Mucosa of stomach (tissue), 1 donor: ENCODE results near the gene VPS72.

Source experiments
- H3K27me3 ChIP-seq: one replicate; pipeline ENCODE4 v1.7.0; 2013; ENCODE audit warnings: mild to moderate bottlenecking, low read length; ENCODE audit not compliant: control insufficient read depth, insufficient read depth
- H3K36me3 ChIP-seq: one replicate; pipeline ENCODE4 v1.7.0; 2013; ENCODE audit warnings: low read length; ENCODE audit not compliant: control insufficient read depth, insufficient read depth
- H3K4me1 ChIP-seq: one replicate; pipeline ENCODE4 v1.7.0; 2013; ENCODE audit warnings: mild to moderate bottlenecking, low read length; ENCODE audit not compliant: control insufficient read depth, insufficient read depth
- H3K4me3 ChIP-seq: one replicate; pipeline ENCODE4 v1.7.0; 2013; ENCODE audit warnings: low read length
- H3K9ac ChIP-seq: one replicate; pipeline ENCODE4 v1.7.0; 2013; ENCODE audit warnings: mild to moderate bottlenecking, low read length, moderate library complexity
- H3K9me3 ChIP-seq: one replicate; pipeline ENCODE4 v1.7.0; 2013; ENCODE audit warnings: mild to moderate bottlenecking, low read length, moderate library complexity; ENCODE audit not compliant: control insufficient read depth
- donor health status: Pancreatic carcinoma.

The VPS72 gene

GRCh38 chr1:151175041-151175741 is 14.8 kb downstream of the VPS72 start:
- Histone ChIP-seq H3K9me3 (no peaks in the 10 kb centered on the region), H3K4me3 (no peak overlapping the region), H3K36me3 (peaks cover 6% of the 10 kb centered on the region), H3K4me1 (no peaks in the 10 kb centered on the region), H3K27me3 (no peaks in the 10 kb centered on the region), H3K9ac (no peak overlapping the region)

- no peak overlapping the region for H3K4me3 ChIP-seq
- H3K27me3 ChIP-seq: no peaks in the 10 kb centered on the region
- no peaks in the 10 kb centered on the region for H3K9me3 ChIP-seq
- H3K4me1 ChIP-seq: no peaks in the 10 kb centered on the region
- H3K36me3 ChIP-seq: peaks cover 5% of the 10 kb centered on the region
- no peak overlapping the region for H3K9ac ChIP-seq
Observed at GRCh38 chr1:151171190-151171589, 18.8 kb downstream of the VPS72 start.

- H3K4me1 ChIP-seq: peaks cover 11% of the 10 kb centered on the region
- no peaks in the 10 kb centered on the region for H3K27me3 ChIP-seq
- peaks cover 5% of the 10 kb centered on the region for H3K36me3 ChIP-seq
- peak overlapping the region; percentile 81 for H3K9ac ChIP-seq
- no peak overlapping the region for H3K4me3 ChIP-seq
- H3K9me3 ChIP-seq: no peaks in the 10 kb centered on the region
Observed at GRCh38 chr1:151167116-151167515, 22.9 kb downstream of the VPS72 start.

- H3K27me3 ChIP-seq: no peaks in the 10 kb centered on the region
- no peaks in the 10 kb centered on the region for H3K9me3 ChIP-seq
- H3K4me1 ChIP-seq: peaks cover 11% of the 10 kb centered on the region
- H3K4me3 ChIP-seq: peak overlapping the region; percentile 73
- peak overlapping the region; percentile 81 for H3K9ac ChIP-seq
- peaks cover 5% of the 10 kb centered on the region for H3K36me3 ChIP-seq
Observed at GRCh38 chr1:151166505-151166956, 23.5 kb downstream of the VPS72 start.

GRCh38 chr1:151165738-151166504 is 24.1 kb downstream of the VPS72 start, which contains the start of the genes LYSMD1 and SCNM1:
LYSMD1 (minus strand) TSS chr1:151165902; CDS start chr1:151165258, 644 bp downstream.
SCNM1 (plus strand) TSS chr1:151166144; CDS start chr1:151166153, 9 bp downstream.
- Histone ChIP-seq H3K27me3 (no peaks in the 10 kb centered on the region), H3K9me3 (no peaks in the 10 kb centered on the region), H3K4me1 (peaks cover 11% of the 10 kb centered on the region), H3K9ac (peak within 1 kb of the TSS; percentile 81), H3K36me3 (peaks cover 5% of the 10 kb centered on the region), H3K4me3 (peak within 1 kb of the TSS; percentile 73)

- H3K36me3 ChIP-seq: peaks cover 10% of the 10 kb centered on the region
- no peaks in the 10 kb centered on the region for H3K27me3 ChIP-seq
- peak overlapping the region; percentile 73 for H3K4me3 ChIP-seq
- peak overlapping the region; percentile 78 for H3K9ac ChIP-seq
- H3K4me1 ChIP-seq: peaks cover 11% of the 10 kb centered on the region
- H3K9me3 ChIP-seq: no peaks in the 10 kb centered on the region
Observed at GRCh38 chr1:151165281-151165737, 24.7 kb downstream of the VPS72 start.

GRCh38 chr1:151164732-151165280 is 25.2 kb downstream of the VPS72 start:
- peak overlapping the region; percentile 78 for H3K9ac ChIP-seq
- peaks cover 10% of the 10 kb centered on the region for H3K36me3 ChIP-seq
- peaks cover 11% of the 10 kb centered on the region for H3K4me1 ChIP-seq
- no peaks in the 10 kb centered on the region for H3K27me3 ChIP-seq
- no peaks in the 10 kb centered on the region for H3K9me3 ChIP-seq
- peak overlapping the region; percentile 73 for H3K4me3 ChIP-seq

GRCh38 chr1:151159373-151159772 is 30.6 kb downstream of the VPS72 start:
- Histone ChIP-seq H3K4me1 (peaks cover 6% of the 10 kb centered on the region), H3K9me3 (no peaks in the 10 kb centered on the region), H3K9ac (no peak overlapping the region), H3K4me3 (no peak overlapping the region), H3K27me3 (no peaks in the 10 kb centered on the region), H3K36me3 (peaks cover 9% of the 10 kb centered on the region)

- no peak overlapping the region for H3K9ac ChIP-seq
- no peaks in the 10 kb centered on the region for H3K9me3 ChIP-seq
- no peak overlapping the region for H3K4me3 ChIP-seq
- no peaks in the 10 kb centered on the region for H3K27me3 ChIP-seq
- peaks cover 9% of the 10 kb centered on the region for H3K36me3 ChIP-seq
- H3K4me1 ChIP-seq: peaks cover 5% of the 10 kb centered on the region
Observed at GRCh38 chr1:151158751-151159251, 31.2 kb downstream of the VPS72 start.

- Histone ChIP-seq H3K4me3 (no peak overlapping the region), H3K4me1 (peaks cover 5% of the 10 kb centered on the region), H3K9ac (no peak overlapping the region), H3K36me3 (peaks cover 9% of the 10 kb centered on the region), H3K9me3 (no peaks in the 10 kb centered on the region), H3K27me3 (no peaks in the 10 kb centered on the region)
Observed at GRCh38 chr1:151158326-151158725, 31.7 kb downstream of the VPS72 start.

GRCh38 chr1:151157067-151157531 is 32.9 kb downstream of the VPS72 start:
- no peaks in the 10 kb centered on the region for H3K9me3 ChIP-seq
- H3K4me3 ChIP-seq: no peak overlapping the region
- H3K27me3 ChIP-seq: no peaks in the 10 kb centered on the region
- H3K36me3 ChIP-seq: peaks cover 9% of the 10 kb centered on the region
- H3K9ac ChIP-seq: no peak overlapping the region
- H3K4me1 ChIP-seq: peaks cover 5% of the 10 kb centered on the region

GRCh38 chr1:151156515-151156819 is 33.5 kb downstream of the VPS72 start, which contains the start of gene TNFAIP8L2:
TNFAIP8L2 (plus strand) TSS chr1:151156649; CDS start chr1:151158698, 2,049 bp downstream.
- peaks cover 5% of the 10 kb centered on the region for H3K4me1 ChIP-seq
- H3K27me3 ChIP-seq: no peaks in the 10 kb centered on the region
- no peaks in the 10 kb centered on the region for H3K9me3 ChIP-seq
- H3K4me3 ChIP-seq: no peak within 1 kb of the TSS
- peaks cover 9% of the 10 kb centered on the region for H3K36me3 ChIP-seq
- H3K9ac ChIP-seq: no peak within 1 kb of the TSS
